Testis (tissue), 2 donors: Measurements from ENCODE around the gene ARSJ.
"Not testable (repeated sequence)": the region's sequence is repeated elsewhere in the genome, so short reads cannot be mapped to it uniquely, and the experiment has no call there.

Experiments
- CTCF ChIP-seq, 3 experiments: fragments of 450-650 bp in 2 of 3; fragments of 200-600 bp in 1 of 3; sonication (generic) in 1 of 3; IDR thresholded peaks; one replicate each; pipeline ENCODE4 v1.5.1; 2016 to 2019; ENCODE audit warnings: antibody characterized with exemption in 3 of 3, mild to moderate bottlenecking in 2 of 3, moderate library complexity in 1 of 3
- POLR2A ChIP-seq: fragments of 450-650 bp; IDR thresholded peaks from one replicate; pipeline ENCODE4 v1.6.1; 2017; ENCODE audit warnings: antibody characterized with exemption, mild to moderate bottlenecking, moderate library complexity

- not testable (repeated sequence) for TF ChIP-seq CTCF (IDR thresholded peaks at IDR 0.05); POLR2A
These were observed 33.8 kb upstream of the ARSJ start for GRCh38 chr4:114013201-114013600.
